T-helper 1 cell (primary cell): ENCODE measurements around the gene MEIS1.

Experiments used
- DNase-seq, 5 donors: peaks; one replicate each; pipeline ENCODE4 v3.0.0-alpha.2; 2012 to 2020

MEIS1 gene

GRCh38 chr2:66583881-66584280 lies 149.0 kb downstream of the MEIS1 start:
- no peak for DNase-seq

- no peak for DNase-seq
Measured at GRCh38 chr2:66585587-66585986, 150.7 kb downstream of the MEIS1 start.

- DNase-seq: no peak
Measured at GRCh38 chr2:66587216-66587615, 152.3 kb downstream of the MEIS1 start.

GRCh38 chr2:66594001-66594400 lies 159.1 kb downstream of the MEIS1 start:
- DNase-seq: no peak

- DNase-seq: no peak
Measured at GRCh38 chr2:66595556-66595955, 160.6 kb downstream of the MEIS1 start.

GRCh38 chr2:66596256-66596655 lies 161.3 kb downstream of the MEIS1 start:
- DNase-seq: no peak

- DNase-seq: no peak
Measured at GRCh38 chr2:66601624-66602023, 166.7 kb downstream of the MEIS1 start.

- no peak for DNase-seq
Measured at GRCh38 chr2:66602341-66602740, 167.4 kb downstream of the MEIS1 start.

- no peak for DNase-seq
Measured at GRCh38 chr2:66604326-66604725, 169.4 kb downstream of the MEIS1 start.

GRCh38 chr2:66604976-66605375 lies 170.1 kb downstream of the MEIS1 start:
- no peak for DNase-seq

- no peak for DNase-seq
Measured at GRCh38 chr2:66607152-66607551, 172.2 kb downstream of the MEIS1 start.
